HG03378 (cell line): Measurements from ENCODE around the gene HSD17B4.
A peak's percentile ranks its signal among the peaks of the same experiment; 100 is the strongest.

Source experiments
- ATAC-seq: cut with Tn5 transposase; IDR thresholded peaks from one replicate; pipeline ENCODE4 v1.9.1; 2021; ENCODE audit warnings: mild to moderate bottlenecking, moderate library complexity; ENCODE audit not compliant: unreplicated experiment

The HSD17B4 gene

DNA sequence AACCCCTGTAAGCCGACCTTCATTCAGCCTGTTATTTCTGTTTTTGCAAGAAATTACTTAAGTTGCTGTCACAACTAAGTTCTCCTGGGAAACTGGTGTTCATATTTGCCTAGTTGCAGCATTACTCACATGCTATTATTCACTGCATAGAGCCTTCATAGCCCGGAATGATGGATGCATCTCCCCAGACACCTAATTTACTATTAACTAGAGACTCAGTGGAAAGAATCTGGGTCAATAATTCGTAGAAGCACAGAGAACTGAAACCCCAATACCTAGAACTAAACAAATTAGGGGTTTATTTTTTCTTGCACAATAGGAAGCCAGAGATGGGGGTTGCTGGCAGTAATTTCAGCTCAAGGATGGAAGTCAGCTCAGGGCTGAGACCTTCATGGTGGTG lies 131.4 kb downstream of the HSD17B4 start:
- peak; percentile 97 for ATAC-seq
